LNCaP clone FGC (cell line): ENCODE results near the gene DDHD1.
A peak's percentile ranks its signal among the peaks of the same experiment; 100 is the strongest.

Experiments
- DNase-seq: peaks from one replicate; pipeline ENCODE4 v3.0.0-alpha.2; 2011; ENCODE audit warnings: low read depth
- H3K4me3 ChIP-seq: 2 replicates; pipeline ENCODE4 v1.5.1; 2011; ENCODE audit warnings: mild to moderate bottlenecking, low read depth, low read length, control low read depth
- CTCF ChIP-seq: IDR thresholded peaks from 2 replicates; pipeline ENCODE4 v1.5.1; 2012; ENCODE audit warnings: mild to moderate bottlenecking; ENCODE audit not compliant: control insufficient read depth, insufficient read depth; ENCODE audit errors: extremely low read depth

The DDHD1 gene

GRCh38 chr14:53152887-53153701 lies at the start of gene DDHD1:
Gene DDHD1 (minus strand): TSS chr14:53153323. CDS start chr14:53153098, 225 bp downstream.
- TF ChIP-seq CTCF = no peak
- peak within 1 kb of the TSS; percentile 77 for H3K4me3 ChIP-seq
- DNase-seq = no peak

- no peak overlapping the region for H3K4me3 ChIP-seq
- TF ChIP-seq CTCF = no peak
- DNase-seq = no peak
These were observed 42.8 kb upstream of the DDHD1 start for GRCh38 chr14:53195949-53196348.

- DNase-seq = no peak
These were observed 40.1 kb upstream of the DDHD1 start for GRCh38 chr14:53193193-53193592.

GRCh38 chr14:53192052-53192760 lies 39.1 kb upstream of the DDHD1 start:
- no peak for DNase-seq
- TF ChIP-seq CTCF = no peak
- H3K4me3 ChIP-seq = no peak overlapping the region

More at GRCh38 chr14:53193193-53193592, 40.1 kb upstream of the DDHD1 start:
- no peak for TF ChIP-seq CTCF
- H3K4me3 ChIP-seq = no peak overlapping the region

GRCh38 chr14:53190938-53191337 lies 37.8 kb upstream of the DDHD1 start:
- no peak overlapping the region for H3K4me3 ChIP-seq
- no peak for DNase-seq

GRCh38 chr14:53187921-53188463 lies 34.9 kb upstream of the DDHD1 start:
- DNase-seq = no peak
- no peak for TF ChIP-seq CTCF
- no peak overlapping the region for H3K4me3 ChIP-seq

More at GRCh38 chr14:53190938-53191337, 37.8 kb upstream of the DDHD1 start:
- TF ChIP-seq CTCF = no peak
